HepG2 (cell line): ENCODE data around the gene ADRA2B. TPM values are rescaled to one million over a fixed set of nuclear protein-coding genes. Genes with fewer than 3 reads are reported as not detected.

ENCODE experiments used
- ATAC-seq: fragments of 200-7000 bp; cut with Tn5 transposase; 3 replicates; pipeline ENCODE4 v1.9.1; 2020; ENCODE audit warnings: mild to moderate bottlenecking, moderate library complexity
- BruUV-seq: library from RNA; stranded (reverse); fragments of 400-500 nt; replicated peaks from 2 replicates; lab custom pipeline; 2021; lab: Mats Ljungman, UMichigan
- CTCF ChIA-PET: fragments of 300-600 bp; formaldehyde crosslinking; extraction: SDS; loops from one replicate; lab custom pipeline; 2021; ENCODE audit warnings: low total read pairs, inconsistent platforms, low intra/inter-chr PET ratio; lab: Yijun Ruan, JAX
- POLR2A ChIA-PET: fragments of 350-600 bp; sonication (Branson Sonifier 250); formaldehyde crosslinking; loops from one replicate; lab custom pipeline; 2020; ENCODE audit warnings: antibody characterized with exemption, inconsistent platforms; lab: Yijun Ruan, JAX
- DNase-seq: peaks from one replicate; pipeline ENCODE4 v3.0.0-alpha.2; 2015; ENCODE audit warnings: low spot score
- FAIRE-seq: peaks from 3 replicates; lab custom pipeline; 2011; peaks lifted over from hg19 to GRCh38; lab: Jason Lieb, UNC
- H2AFZ ChIP-seq: one replicate; pipeline ENCODE4 v1.6.1; 2011; ENCODE audit warnings: low read length, inconsistent platforms
- H3K27ac ChIP-seq: fragments of 300-600 bp; 3 replicates; pipeline ENCODE4 v1.8.0; 2011; ENCODE audit warnings: mixed run types, mild to moderate bottlenecking, mixed read lengths, low read length, inconsistent platforms; ENCODE audit not compliant: insufficient read depth; ENCODE audit errors: extremely low read length
- H3K27me3 ChIP-seq, 2 experiments: fragments of 200-600 bp in 1 of 2; 2 replicates in 1 of 2; 3 replicates in 1 of 2; pipeline versions ENCODE4 v1.6.0 to v1.8.0; 2011; ENCODE audit warnings: low read length in 2 of 2, mild to moderate bottlenecking in 2 of 2, moderate library complexity in 2 of 2, inconsistent platforms in 1 of 2; ENCODE audit not compliant: insufficient read depth in 2 of 2, control insufficient read depth in 1 of 2
- H3K36me3 ChIP-seq, 2 experiments: fragments of 200-600 bp in 1 of 2; replicated peaks in 1 of 2; 2 replicates in 1 of 2; 3 replicates in 1 of 2; pipeline versions ENCODE4 v1.5.1 to v1.8.0; 2011; ENCODE audit warnings: low read length in 2 of 2, inconsistent platforms in 1 of 2; ENCODE audit not compliant: insufficient read depth in 2 of 2, control insufficient read depth in 1 of 2
- H3K4me1 ChIP-seq: 2 replicates; pipeline ENCODE4 v1.5.1; 2012; ENCODE audit warnings: low read length, inconsistent platforms; ENCODE audit not compliant: insufficient read depth
- H3K4me2 ChIP-seq: 2 replicates; pipeline ENCODE4 v1.6.0; 2011; ENCODE audit warnings: low read depth, low read length, inconsistent platforms
- H3K4me3 ChIP-seq, 3 experiments: fragments of 200-600 bp in 1 of 3; sonication (generic), shearing (Covaris generic) in 1 of 3; replicated peaks in 1 of 3; 2 replicates each; pipeline ENCODE4 v1.5.1; 2011 to 2016; ENCODE audit warnings: low read length in 3 of 3, inconsistent platforms in 2 of 3, low read depth in 2 of 3, mild to moderate bottlenecking in 2 of 3, control low read depth in 1 of 3, mixed read lengths in 1 of 3; ENCODE audit not compliant: insufficient read depth in 1 of 3
- H3K79me2 ChIP-seq: one replicate; pipeline ENCODE4 v1.6.1; 2011; ENCODE audit warnings: low read length, inconsistent platforms; ENCODE audit not compliant: insufficient read depth
- H3K9ac ChIP-seq: 2 replicates; pipeline ENCODE4 v1.6.0; 2011; ENCODE audit warnings: mild to moderate bottlenecking, low read depth, low read length, inconsistent platforms; ENCODE audit not compliant: insufficient read depth
- H3K9me3 ChIP-seq: 2 replicates; pipeline ENCODE4 v1.5.1; 2012; ENCODE audit warnings: mild to moderate bottlenecking, low read length
- H4K20me1 ChIP-seq: 2 replicates; pipeline ENCODE4 v1.6.0; 2011; ENCODE audit warnings: inconsistent platforms, mild to moderate bottlenecking, low read length, moderate library complexity; ENCODE audit not compliant: insufficient read depth
- CHD4 ChIP-seq: fragments of 200-600 bp; sonication (generic); IDR thresholded peaks from 2 replicates; pipeline ENCODE4 v1.7.0; 2017; ENCODE audit warnings: mild to moderate bottlenecking, low read length, borderline replicate concordance
- FOXP1 ChIP-seq, 2 experiments: fragments of 450-650 bp in 1 of 2; IDR thresholded peaks; 2 replicates each; pipeline ENCODE4 v1.6.1; 2017 to 2018; ENCODE audit warnings: antibody characterized with exemption in 1 of 2
- GFI1 ChIP-seq: sonication (generic); formaldehyde crosslinking; IDR thresholded peaks from 2 replicates; pipeline ENCODE4 v1.5.0; 2020; ENCODE audit warnings: missing genetic modification reagents, mild to moderate bottlenecking, borderline replicate concordance
- HHEX ChIP-seq: IDR thresholded peaks from 2 replicates; pipeline ENCODE4 v1.6.1; 2016; ENCODE audit warnings: control low read depth
- HNRNPH1 ChIP-seq: fragments of 200-400 bp; formaldehyde crosslinking; optimal IDR thresholded peaks from 2 replicates; pipeline ENCODE3; 2017; ENCODE audit warnings: mild to moderate bottlenecking, low read depth, low read length
- MATR3 ChIP-seq: sonication (generic); formaldehyde crosslinking; IDR thresholded peaks from 2 replicates; pipeline ENCODE4 v1.4.0; 2020; ENCODE audit warnings: missing genetic modification reagents
- MXD4 ChIP-seq: IDR thresholded peaks from 2 replicates; pipeline ENCODE4 v1.6.1; 2016; ENCODE audit warnings: mild to moderate bottlenecking, missing biosample characterization, missing genetic modification reagents
- NFATC3 ChIP-seq: sonication (generic); formaldehyde crosslinking; IDR thresholded peaks from 2 replicates; pipeline ENCODE4 v1.5.1; 2020; ENCODE audit warnings: mild to moderate bottlenecking, missing genetic modification reagents
- SAFB2 ChIP-seq: sonication (generic); formaldehyde crosslinking; IDR thresholded peaks from 2 replicates; pipeline ENCODE4 v1.5.1; 2020; ENCODE audit warnings: missing genetic modification reagents, low read depth, mild to moderate bottlenecking, borderline replicate concordance
- ZNF10 ChIP-seq: sonication (generic); formaldehyde crosslinking; IDR thresholded peaks from 2 replicates; pipeline ENCODE4 v1.4.0; 2020; ENCODE audit warnings: mild to moderate bottlenecking, low read depth, missing genetic modification reagents, borderline replicate concordance
- ZNF83 ChIP-seq: sonication (generic); formaldehyde crosslinking; IDR thresholded peaks from 2 replicates; pipeline ENCODE4 v1.4.0; 2020; ENCODE audit warnings: missing genetic modification reagents, mild to moderate bottlenecking, borderline replicate concordance
- WGBS: methylation state at CpG from one replicate; pipeline ENCODE4 v1.1.6; 2017; ENCODE audit warnings: low lambda C conversion rate; 5-methylcytosine and 5-hydroxymethylcytosine counted together
- in situ Hi-C: cut with HindIII; loops from 2 replicates; pipeline ENCODE4 v1.10.0; 2017; ENCODE audit warnings: low pct_unique_long_range_greater_than_20kb; ENCODE audit not compliant: extremely low pct_ligation_motif_present
- intact Hi-C: fragments of 100-400 bp; cut with micrococcal nuclease; formaldehyde crosslinking; loops from one replicate; pipeline ENCODE4 v1.10.0; 2022; ENCODE audit not compliant: unreplicated experiment
- polyA plus RNA-seq, 8 experiments: library from polyadenylated mRNA; depleted of rRNA in 3 of 8; stranded (reverse) in 7 of 8; unstranded in 1 of 8; fragments of >200 nt; fragmentation: Illumina TruSeq in 4 of 8; extraction: Trizol in 4 of 8; gene quantifications; 2 replicates each; pipeline versions ENCODE4 v1.2.1 to v1.2.3, GENCODE V29; 2011 to 2016; ENCODE audit warnings: low read depth in 4 of 8, missing spikeins in 1 of 8, mixed read lengths in 1 of 8; ENCODE audit not compliant: insufficient read depth in 1 of 8
- total RNA-seq, 5 experiments: library from RNA; depleted of rRNA; stranded (reverse); fragments of >200 nt; fragmentation: Illumina TruSeq; extraction: Trizol; gene quantifications; 2 replicates each; pipeline ENCODE4 v1.2.3, GENCODE V29; 2016; ENCODE audit warnings: low read depth in 1 of 5
- TF ChIP-seq, protein P1 (sequence below): sonication (generic); formaldehyde crosslinking; IDR thresholded peaks from 2 replicates; pipeline ENCODE4 v1.4.0; 2020; ENCODE audit warnings: mild to moderate bottlenecking, missing genetic modification reagents
- TF ChIP-seq, protein P2 (sequence below): sonication (generic); formaldehyde crosslinking; IDR thresholded peaks from 2 replicates; pipeline ENCODE4 v1.5.1; 2020; ENCODE audit warnings: mild to moderate bottlenecking, moderate library complexity, missing genetic modification reagents
- TF ChIP-seq, protein P3 (sequence below): sonication (generic); formaldehyde crosslinking; IDR thresholded peaks from 2 replicates; pipeline ENCODE4 v1.5.0; 2020; ENCODE audit warnings: mild to moderate bottlenecking, missing genetic modification reagents

The ADRA2B gene
- total and polyA plus RNA-seq, 2 of the 13 experiments (the other 11 are each of a cell fraction or from before 2014, with no cell fraction given): not detected

DNA sequence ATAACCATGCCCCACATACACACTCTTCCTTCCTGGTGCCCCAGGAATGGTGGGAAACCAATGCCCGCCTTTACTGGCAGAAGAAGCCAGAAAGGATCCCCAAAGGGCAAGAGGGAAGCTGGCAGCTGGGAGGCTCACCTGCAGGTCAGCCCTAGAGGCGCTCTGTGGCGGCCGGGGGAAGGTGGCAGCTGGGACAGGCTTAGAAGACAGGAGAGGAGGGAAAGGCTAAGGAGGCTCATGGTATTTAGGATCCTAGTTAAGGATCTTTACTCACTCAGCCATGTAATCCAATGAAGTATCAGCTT, 23.8 kb downstream of the ADRA2B start:
- H3K27me3 ChIP-seq: peaks cover 4 to 37% of the 10 kb centered on the region in 2 experiments
- no peaks in the 10 kb centered on the region for H3K36me3 ChIP-seq
- WGBS: 49% methylated on average over 4 of the region's 4 CpGs
- no TSS peak for BruUV-seq
- H3K4me2 ChIP-seq: no peak overlapping the region
- no peak for ATAC-seq
- POLR2A ChIA-PET: no interaction called here
- H3K9ac ChIP-seq: no peak overlapping the region
- no peak overlapping the region for H3K27ac ChIP-seq
- in situ Hi-C loops: no loop called here
- no peak for DNase-seq
- no peak for FAIRE-seq
- peaks cover 14% of the 10 kb centered on the region for H3K4me1 ChIP-seq
- intact Hi-C loops: no loop called here
- CTCF ChIA-PET: no interaction called here
- no peak overlapping the region for H3K4me3 ChIP-seq
- H4K20me1 ChIP-seq: no peaks in the 10 kb centered on the region
- H2AFZ ChIP-seq: no peak overlapping the region
- H3K9me3 ChIP-seq: no peaks in the 10 kb centered on the region
- H3K79me2 ChIP-seq: no peaks in the 10 kb centered on the region
- TF ChIP-seq, protein P1, sequence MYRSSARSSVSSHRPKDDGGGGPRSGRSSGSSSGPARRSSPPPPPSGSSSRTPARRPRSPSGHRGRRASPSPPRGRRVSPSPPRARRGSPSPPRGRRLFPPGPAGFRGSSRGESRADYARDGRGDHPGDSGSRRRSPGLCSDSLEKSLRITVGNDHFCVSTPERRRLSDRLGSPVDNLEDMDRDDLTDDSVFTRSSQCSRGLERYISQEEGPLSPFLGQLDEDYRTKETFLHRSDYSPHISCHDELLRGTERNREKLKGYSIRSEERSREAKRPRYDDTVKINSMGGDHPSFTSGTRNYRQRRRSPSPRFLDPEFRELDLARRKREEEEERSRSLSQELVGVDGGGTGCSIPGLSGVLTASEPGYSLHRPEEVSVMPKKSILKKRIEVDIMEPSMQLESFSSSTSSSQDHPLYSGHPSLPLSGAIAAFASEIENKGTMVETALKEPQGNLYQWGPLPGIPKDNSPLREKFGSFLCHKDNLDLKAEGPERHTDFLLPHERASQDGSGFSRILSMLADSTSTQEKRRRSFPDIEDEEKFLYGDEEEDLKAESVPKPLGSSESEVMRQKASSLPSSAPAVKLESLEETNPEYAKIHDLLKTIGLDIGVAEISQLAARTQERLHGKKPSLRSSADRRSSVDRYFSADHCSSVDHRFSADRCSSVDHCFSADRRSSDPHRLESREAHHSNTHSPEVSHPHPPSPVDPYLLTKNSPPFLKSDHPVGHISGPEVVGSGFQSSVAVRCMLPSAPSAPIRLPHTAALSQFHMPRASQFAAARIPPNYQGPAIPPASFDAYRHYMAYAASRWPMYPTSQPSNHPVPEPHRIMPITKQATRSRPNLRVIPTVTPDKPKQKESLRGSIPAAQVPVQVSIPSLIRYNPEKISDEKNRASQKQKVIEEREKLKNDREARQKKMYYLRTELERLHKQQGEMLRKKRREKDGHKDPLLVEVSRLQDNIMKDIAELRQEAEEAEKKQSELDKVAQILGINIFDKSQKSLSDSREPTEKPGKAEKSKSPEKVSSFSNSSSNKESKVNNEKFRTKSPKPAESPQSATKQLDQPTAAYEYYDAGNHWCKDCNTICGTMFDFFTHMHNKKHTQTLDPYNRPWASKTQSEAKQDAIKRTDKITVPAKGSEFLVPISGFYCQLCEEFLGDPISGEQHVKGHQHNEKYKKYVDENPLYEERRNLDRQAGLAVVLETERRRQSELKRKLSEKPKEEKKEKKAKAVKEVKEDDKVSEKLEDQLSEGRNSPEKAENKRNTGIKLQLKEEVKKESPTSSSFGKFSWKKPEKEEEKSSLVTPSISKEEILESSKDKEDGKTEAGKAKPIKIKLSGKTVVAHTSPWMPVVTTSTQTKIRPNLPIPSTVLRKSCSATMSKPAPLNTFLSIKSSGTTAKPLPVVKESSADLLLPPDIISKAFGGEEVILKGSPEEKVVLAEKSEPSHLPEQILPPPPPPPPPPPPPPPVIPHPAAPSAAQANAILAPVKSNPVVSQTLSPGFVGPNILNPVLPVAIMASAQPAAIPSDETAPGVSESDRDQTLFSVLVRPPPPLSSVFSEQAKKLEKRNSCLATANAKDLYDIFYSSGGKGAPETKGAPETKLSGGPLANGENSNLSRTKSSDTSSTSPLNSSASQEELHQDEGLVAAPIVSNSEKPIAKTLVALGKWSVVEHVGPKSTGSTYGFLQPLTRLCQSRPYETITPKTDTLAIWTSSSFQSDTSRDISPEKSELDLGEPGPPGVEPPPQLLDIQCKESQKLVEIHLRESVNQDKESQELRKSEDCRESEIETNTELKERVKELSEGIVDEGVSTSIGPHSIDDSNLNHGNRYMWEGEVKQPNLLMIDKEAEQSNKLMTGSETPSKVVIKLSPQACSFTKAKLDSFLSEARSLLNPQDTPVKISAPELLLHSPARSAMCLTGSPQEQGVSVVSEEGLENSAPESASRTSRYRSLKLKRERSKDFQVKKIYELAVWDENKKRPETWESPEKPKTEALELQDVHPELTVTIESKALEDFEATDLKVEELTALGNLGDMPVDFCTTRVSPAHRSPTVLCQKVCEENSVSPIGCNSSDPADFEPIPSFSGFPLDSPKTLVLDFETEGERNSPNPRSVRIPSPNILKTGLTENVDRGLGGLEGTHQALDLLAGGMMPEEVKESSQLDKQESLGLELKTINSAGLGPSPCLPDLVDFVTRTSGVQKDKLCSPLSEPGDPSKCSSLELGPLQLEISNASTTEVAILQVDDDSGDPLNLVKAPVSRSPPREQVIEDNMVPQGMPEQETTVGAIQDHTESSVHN: no peak
- TF ChIP-seq ZNF10 (CRISPR knock-in tag) (no peak), MXD4 (CRISPR knock-in tag) (no peak), FOXP1 (IDR thresholded peaks at IDR 0.05) (no peak), FOXP1 (CRISPR knock-in tag; IDR thresholded peaks at IDR 0.05) (no peak), SAFB2 (CRISPR knock-in tag) (no peak), MATR3 (CRISPR knock-in tag) (no peak), ZNF83 (no peak), CHD4 (no peak), NFATC3 (CRISPR knock-in tag) (no peak), HNRNPH1 (no peak), GFI1 (no peak), HHEX (no peak)
- TF ChIP-seq, protein P2, sequence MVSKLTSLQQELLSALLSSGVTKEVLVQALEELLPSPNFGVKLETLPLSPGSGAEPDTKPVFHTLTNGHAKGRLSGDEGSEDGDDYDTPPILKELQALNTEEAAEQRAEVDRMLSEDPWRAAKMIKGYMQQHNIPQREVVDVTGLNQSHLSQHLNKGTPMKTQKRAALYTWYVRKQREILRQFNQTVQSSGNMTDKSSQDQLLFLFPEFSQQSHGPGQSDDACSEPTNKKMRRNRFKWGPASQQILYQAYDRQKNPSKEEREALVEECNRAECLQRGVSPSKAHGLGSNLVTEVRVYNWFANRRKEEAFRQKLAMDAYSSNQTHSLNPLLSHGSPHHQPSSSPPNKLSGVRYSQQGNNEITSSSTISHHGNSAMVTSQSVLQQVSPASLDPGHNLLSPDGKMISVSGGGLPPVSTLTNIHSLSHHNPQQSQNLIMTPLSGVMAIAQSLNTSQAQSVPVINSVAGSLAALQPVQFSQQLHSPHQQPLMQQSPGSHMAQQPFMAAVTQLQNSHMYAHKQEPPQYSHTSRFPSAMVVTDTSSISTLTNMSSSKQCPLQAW (CRISPR knock-in tag): no peak
- TF ChIP-seq, protein P3, sequence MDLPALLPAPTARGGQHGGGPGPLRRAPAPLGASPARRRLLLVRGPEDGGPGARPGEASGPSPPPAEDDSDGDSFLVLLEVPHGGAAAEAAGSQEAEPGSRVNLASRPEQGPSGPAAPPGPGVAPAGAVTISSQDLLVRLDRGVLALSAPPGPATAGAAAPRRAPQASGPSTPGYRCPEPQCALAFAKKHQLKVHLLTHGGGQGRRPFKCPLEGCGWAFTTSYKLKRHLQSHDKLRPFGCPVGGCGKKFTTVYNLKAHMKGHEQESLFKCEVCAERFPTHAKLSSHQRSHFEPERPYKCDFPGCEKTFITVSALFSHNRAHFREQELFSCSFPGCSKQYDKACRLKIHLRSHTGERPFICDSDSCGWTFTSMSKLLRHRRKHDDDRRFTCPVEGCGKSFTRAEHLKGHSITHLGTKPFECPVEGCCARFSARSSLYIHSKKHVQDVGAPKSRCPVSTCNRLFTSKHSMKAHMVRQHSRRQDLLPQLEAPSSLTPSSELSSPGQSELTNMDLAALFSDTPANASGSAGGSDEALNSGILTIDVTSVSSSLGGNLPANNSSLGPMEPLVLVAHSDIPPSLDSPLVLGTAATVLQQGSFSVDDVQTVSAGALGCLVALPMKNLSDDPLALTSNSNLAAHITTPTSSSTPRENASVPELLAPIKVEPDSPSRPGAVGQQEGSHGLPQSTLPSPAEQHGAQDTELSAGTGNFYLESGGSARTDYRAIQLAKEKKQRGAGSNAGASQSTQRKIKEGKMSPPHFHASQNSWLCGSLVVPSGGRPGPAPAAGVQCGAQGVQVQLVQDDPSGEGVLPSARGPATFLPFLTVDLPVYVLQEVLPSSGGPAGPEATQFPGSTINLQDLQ (CRISPR knock-in tag): no peak
